HCT116 (cell line): ENCODE results near the gene ERBB4.

Experiments used
- ELF1 ChIP-seq: IDR thresholded peaks from 2 replicates; pipeline ENCODE4 v1.6.1; 2012; ENCODE audit warnings: low read depth, borderline replicate concordance
- JUND ChIP-seq: IDR thresholded peaks from 2 replicates; pipeline ENCODE4 v1.6.1; 2012
- POLR2A ChIP-seq: IDR thresholded peaks from 2 replicates; pipeline ENCODE4 v1.7.0; 2011; ENCODE audit warnings: borderline replicate concordance; ENCODE audit not compliant: insufficient read depth, insufficient read length; ENCODE audit errors: extremely low read depth
- TCF7L2 ChIP-seq: IDR thresholded peaks from 2 replicates; pipeline ENCODE4 v1.7.0; 2011; ENCODE audit warnings: borderline replicate concordance, inconsistent platforms; ENCODE audit not compliant: insufficient read depth, insufficient read length; ENCODE audit errors: extremely low read depth
- TF ChIP-seq, protein P1 (sequence below), 3 experiments: fragments of 200-600 bp in 1 of 3; sonication (generic) in 1 of 3; IDR thresholded peaks in 2 of 3; conservative IDR thresholded peaks in 1 of 3; 2 replicates each; pipeline ENCODE4 v1.5.1; 2012 to 2017; ENCODE audit warnings: low read depth in 2 of 3, low read length in 2 of 3, antibody characterized with exemption in 1 of 3, borderline replicate concordance in 1 of 3, control low read depth in 1 of 3, mild to moderate bottlenecking in 1 of 3, mixed read lengths in 1 of 3, mixed run types in 1 of 3, moderate library complexity in 1 of 3; ENCODE audit not compliant: insufficient read depth in 1 of 3
- TF ChIP-seq, protein P2 (sequence below): IDR thresholded peaks from 2 replicates; pipeline ENCODE4 v1.6.1; 2012
- TF ChIP-seq, protein P3 (sequence below): IDR thresholded peaks from 2 replicates; pipeline ENCODE4 v1.6.1; 2012

DNA sequence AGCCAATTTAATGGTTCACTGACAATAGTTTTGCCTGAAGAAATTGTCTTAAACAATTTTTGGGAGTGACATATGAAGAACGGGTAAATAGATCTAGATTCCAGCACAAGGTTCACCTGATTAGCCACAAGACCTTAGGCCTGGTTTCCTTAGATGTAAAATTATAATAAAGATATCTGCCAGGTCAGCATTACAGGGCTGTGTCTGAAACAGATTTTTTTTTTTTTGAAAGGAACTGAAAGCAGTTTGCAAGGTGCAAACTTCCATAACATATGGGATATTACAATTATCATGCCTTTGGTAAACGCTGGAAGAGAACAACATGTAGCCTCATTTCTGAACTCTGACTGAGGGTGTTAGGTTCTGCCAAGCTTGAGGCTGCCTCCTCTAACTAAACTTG, 599.4 kb downstream of the ERBB4 start:
- TF ChIP-seq, protein P1, sequence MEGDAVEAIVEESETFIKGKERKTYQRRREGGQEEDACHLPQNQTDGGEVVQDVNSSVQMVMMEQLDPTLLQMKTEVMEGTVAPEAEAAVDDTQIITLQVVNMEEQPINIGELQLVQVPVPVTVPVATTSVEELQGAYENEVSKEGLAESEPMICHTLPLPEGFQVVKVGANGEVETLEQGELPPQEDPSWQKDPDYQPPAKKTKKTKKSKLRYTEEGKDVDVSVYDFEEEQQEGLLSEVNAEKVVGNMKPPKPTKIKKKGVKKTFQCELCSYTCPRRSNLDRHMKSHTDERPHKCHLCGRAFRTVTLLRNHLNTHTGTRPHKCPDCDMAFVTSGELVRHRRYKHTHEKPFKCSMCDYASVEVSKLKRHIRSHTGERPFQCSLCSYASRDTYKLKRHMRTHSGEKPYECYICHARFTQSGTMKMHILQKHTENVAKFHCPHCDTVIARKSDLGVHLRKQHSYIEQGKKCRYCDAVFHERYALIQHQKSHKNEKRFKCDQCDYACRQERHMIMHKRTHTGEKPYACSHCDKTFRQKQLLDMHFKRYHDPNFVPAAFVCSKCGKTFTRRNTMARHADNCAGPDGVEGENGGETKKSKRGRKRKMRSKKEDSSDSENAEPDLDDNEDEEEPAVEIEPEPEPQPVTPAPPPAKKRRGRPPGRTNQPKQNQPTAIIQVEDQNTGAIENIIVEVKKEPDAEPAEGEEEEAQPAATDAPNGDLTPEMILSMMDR (IDR thresholded peaks at IDR 0.05 in 2 of 3, conservative IDR thresholded peaks at IDR 0.05 in 1 of 3; ENCODE audit: borderline replicate concordance in 1 of 3, insufficient read depth in 1 of 3, low read depth in 2 of 3, low read length in 2 of 3), result no peak
- TF ChIP-seq, protein P2, sequence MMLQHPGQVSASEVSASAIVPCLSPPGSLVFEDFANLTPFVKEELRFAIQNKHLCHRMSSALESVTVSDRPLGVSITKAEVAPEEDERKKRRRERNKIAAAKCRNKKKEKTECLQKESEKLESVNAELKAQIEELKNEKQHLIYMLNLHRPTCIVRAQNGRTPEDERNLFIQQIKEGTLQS, result no peak
- TF ChIP-seq, protein P3, sequence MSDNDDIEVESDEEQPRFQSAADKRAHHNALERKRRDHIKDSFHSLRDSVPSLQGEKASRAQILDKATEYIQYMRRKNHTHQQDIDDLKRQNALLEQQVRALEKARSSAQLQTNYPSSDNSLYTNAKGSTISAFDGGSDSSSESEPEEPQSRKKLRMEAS, result no peak
- no peak for TF ChIP-seq ELF1
- no peak for TF ChIP-seq JUND
- TF ChIP-seq POLR2A, result no peak
- no peak for TF ChIP-seq TCF7L2
